ENCODE results near the gene DIPK1A.

DIPK1A gene

GRCh38 chr1:92833840-92834239 lies 127.4 kb downstream of the DIPK1A start:
- no peak for DNase-seq

- no peak for DNase-seq
Measured at GRCh38 chr1:92832537-92833114, 128.6 kb downstream of the DIPK1A start.

DNA sequence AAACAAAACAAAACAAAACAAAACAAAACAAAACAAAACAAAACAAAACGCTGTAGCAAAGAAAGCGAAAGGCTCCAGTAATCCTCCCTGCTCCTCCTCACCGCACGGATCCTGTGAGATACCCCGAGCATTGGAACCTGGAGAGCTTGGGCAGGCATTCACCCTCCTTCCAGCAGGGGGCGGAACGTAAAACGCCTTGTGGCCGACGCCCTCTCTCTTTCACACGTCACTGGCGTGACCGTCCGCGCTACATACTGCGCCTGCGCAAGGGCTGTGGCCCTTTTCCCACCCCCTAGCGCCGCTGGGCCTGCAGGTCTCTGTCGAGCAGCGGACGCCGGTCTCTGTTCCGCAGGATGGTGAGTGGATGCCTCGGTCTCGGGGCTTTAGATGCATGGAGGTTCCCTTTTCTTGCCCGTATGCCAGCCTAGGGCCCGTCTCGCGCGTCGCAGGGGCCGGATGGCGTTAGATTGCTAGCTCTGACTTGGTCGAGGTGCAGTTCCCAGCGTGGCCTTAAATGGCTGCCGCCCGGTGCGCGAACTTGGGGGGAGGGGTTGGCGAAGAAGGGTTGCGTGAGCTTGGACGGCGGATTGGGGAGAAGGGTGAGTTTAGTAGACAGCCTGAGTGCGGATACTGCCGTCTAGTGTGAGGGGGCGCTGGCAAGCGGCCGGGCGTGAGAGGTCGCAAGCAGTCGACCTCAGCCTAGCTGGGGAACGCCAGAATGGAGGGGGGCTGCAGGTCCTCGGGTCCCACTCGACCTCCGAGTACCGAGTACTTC lies 129.3 kb downstream of the DIPK1A start, which contains the start of gene RPL5:
RPL5 (plus strand) TSS at position 279 of the 775 bp plus-strand sequence; CDS start at position 354, 75 bp downstream.
- peak; percentile 95 to 98 for DNase-seq

GRCh38 chr1:92831368-92831761 lies 129.9 kb downstream of the DIPK1A start:
- DNase-seq, result no peak

DNA sequence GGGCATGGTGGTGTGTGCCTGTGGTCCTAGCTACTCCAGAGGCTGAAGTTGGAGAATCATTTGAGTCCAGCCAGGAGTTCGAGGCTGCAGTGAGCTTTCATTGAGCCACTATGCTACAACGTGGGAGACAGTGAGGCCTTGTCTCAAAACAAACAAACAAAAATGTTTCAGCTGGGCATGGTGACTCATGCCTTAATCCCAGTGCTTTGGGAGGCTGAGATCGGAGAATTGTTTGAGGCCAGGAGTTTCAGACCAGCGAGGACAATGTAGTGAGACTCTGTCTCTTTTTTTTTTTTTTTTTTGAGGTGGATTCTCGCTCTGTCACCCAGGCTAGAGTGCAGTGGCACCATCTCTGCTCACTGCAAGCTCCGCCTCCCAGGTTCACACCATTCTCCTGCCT lies 134.5 kb downstream of the DIPK1A start:
- DNase-seq, result no peak

- DNase-seq, result no peak
Measured at GRCh38 chr1:92822879-92823278, 138.4 kb downstream of the DIPK1A start.

DNA sequence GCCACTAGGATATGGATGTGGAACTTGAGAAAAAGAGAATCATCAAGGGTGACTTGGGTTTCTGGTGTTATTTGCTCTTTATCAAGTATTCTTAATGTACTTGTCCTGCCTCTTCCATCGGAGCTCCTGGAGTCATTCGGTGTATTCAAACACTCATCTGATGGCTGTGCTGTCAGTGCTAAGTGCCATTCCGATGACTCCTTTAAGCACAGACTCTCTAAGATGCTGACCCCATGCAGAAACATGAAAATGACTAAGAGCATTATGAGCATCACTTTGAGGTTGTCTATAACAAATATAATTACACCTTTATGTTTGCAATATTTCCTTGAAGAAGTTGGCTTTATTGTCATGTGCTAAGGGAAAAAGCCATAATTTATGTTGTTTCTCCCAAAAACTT lies 140.7 kb downstream of the DIPK1A start:
- no peak for DNase-seq

GRCh38 chr1:92820024-92820423 lies 141.2 kb downstream of the DIPK1A start:
- DNase-seq, result no peak

- peak in 1 of 2 donors; percentile 40 for DNase-seq
Measured at GRCh38 chr1:92817986-92818764, 143.1 kb downstream of the DIPK1A start.

DNA sequence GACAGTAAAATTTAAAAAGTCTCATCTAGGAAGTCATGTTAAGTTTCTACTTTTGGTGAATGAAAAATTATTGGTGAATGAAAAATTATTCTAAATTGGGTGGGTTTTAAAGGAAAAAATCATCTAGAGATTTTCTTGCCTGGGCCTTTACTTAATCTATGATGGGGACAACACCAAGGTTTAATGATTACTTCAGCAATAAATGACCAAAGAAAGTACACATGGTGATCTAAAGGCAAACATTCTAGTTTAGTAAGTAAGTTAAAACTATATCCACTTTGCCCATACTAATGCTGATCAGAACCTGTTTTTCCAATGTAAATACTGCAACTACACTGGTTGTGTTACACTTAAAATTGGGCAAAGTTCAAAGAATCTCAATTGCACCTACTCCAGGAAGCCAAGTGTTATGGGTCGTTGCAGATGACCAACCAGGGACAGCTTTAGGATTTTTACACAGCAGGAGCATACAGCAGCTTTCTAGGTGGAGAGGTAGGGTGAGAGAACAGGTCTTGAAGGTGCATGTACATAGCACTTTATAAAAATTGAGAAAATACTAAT lies 144.0 kb downstream of the DIPK1A start:
- no peak for DNase-seq

- no peak for DNase-seq
Measured at GRCh38 chr1:92816732-92817131, 144.5 kb downstream of the DIPK1A start.

DNA sequence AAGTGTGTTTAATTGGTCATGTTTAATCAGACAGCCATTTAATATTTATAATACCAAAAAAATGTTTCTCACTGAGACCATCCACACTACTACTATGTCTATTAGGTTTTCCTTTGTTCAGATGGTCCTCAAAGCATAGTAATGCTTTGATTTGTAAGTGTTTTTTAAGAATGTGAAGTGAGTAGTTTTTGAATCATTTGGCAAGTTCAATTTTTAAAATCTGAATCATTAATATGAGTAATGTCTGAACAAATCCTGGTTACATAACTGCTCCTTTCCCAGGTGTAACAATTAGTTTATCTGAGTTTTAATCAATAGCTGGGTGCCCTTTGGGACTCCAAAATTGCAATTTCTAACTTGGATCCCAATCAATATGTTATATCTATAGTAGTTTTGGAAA lies 152.9 kb downstream of the DIPK1A start:
- no peak for DNase-seq

DNA sequence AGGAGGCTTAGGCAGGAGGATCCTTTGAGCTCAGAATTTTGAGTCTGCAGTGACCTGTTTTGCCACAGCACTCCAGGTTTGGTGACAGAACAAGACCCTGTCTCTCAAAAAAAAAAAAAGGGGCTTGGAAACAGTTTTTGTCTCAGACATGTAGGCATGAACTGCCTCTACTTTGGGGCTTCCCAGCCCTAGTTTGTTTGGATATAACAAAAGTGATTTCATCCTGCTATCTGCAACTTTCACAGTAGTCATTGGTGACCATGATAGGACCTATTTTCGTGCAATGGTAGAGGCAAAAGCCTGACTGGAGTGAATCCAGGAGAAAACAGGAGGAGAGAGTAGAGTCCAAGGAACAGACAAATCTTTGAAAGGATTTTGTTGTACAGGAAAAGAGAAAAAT lies 156.0 kb downstream of the DIPK1A start:
- no peak for DNase-seq

DNA sequence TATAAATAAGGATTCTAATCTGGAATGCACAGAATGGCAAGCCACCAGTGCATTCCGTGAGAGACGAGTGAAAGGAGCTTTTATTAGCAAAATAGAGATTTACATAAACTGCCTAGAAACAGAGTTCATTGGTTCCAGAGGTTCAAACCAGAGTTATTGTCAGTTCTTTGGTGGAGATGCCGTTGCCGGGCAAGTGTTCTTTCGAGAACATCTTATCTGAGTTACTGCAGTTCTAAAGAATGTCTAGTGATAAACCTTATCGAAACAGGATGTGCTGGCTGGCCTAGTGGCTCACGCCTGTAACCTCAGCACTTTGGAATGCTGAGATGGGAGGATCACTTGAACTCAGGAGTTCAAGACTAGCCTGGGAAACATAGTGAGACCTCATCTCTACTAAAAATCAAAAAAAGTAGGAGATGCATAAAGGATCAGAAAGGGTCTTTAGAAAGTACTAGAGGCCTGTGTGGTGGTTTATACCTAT lies 156.5 kb downstream of the DIPK1A start:
- no peak for DNase-seq

- no peak for DNase-seq
Measured at GRCh38 chr1:92803140-92803887, 157.9 kb downstream of the DIPK1A start.

DNA sequence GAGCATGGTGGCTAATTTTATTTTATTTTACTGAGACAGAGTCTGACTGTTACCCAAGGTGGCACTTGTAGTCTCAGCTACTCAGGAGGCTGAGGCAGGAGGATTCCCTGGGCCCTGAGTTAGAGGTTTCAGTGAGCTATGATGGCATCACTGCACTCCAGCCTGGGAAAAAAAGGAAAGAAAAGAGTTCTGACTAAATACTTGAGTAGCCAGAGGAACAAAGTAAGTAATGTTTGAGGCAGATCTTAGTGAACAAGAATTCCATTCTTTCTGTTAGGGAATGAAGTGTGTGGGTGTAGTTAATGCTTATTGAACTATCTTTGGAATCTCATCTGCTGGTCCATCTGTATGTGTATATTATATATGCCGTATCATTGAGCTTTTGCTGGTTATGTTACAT lies 163.3 kb downstream of the DIPK1A start:
- no peak for DNase-seq

DNA sequence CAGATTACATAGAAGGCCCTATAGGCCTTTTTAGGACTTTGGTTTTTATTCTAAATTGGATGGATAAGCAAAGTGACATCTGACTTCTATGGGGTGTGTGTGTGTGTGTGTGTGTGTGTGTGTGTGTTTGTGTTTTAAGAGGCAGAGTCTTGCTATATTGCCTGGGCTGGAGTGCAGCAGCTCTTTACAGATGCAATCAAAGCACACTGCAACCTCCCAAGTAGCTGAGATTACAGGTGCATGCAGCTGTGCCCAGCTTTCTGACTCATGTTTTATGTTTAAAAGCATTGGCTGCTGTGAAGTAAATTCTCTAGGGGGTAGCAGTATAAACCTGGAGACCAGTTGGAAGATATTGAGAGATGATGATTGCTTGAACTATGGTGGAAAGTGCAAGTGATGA lies 164.0 kb downstream of the DIPK1A start:
- DNase-seq, result no peak

DNA sequence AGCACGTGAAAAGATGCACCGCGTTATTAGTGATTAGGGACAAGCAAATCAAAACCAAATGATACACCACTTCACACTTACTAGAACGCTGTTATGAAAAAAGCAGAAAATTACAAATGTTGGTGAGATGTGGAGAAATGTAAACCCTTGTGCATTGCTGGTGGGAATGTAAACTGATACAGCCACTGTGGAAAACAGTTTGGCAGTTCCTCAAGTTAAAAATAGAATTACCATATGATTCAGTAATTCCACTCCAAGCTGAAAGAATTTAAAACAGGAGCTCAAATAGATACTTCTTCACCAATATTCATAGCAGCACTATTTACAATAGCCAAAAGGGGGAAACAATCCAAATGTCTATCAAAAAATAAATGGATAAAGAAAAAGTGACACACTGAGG lies 166.1 kb downstream of the DIPK1A start:
- DNase-seq, result no peak

DNA sequence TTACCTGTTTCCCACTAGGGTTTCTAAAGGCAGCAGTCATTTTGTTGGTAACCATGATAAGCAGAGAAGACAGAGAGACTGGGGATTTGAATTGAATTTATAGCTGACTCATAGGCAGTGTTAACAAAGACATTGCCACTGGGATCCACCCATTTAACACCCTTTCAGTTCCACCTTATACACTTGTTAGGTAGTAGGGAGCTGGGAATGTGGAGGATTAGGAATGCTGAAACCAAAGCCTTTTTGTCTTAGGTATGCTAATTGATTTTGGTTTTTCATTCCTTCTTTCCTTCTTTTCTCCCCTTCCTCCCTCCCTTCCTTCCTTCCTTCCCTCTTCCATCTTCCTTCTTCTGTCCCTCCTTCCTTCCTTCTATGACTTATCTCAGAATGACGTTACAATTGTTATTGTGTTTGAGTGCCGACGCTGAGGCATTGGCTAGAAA lies 168.9 kb downstream of the DIPK1A start:
- no peak for DNase-seq

Measured in bone marrow (tissue), 2 donors.